Mononuclear cell (primary cell): ENCODE data around the gene GDF3. TPM values are rescaled to one million over a fixed set of nuclear protein-coding genes. Genes with fewer than 3 reads are reported as not detected.
"Not testable (repeated sequence)": the region's sequence is repeated elsewhere in the genome, so short reads cannot be mapped to it uniquely, and the experiment has no call there.

Experiments used
- H3K27me3 ChIP-seq: 2 replicates; pipeline ENCODE4 v1.6.0; 2011; ENCODE audit warnings: low read length, control low read depth; ENCODE audit not compliant: insufficient read depth
- H3K4me1 ChIP-seq: 2 replicates; pipeline ENCODE4 v1.5.1; 2011; ENCODE audit warnings: mild to moderate bottlenecking, low read length, control low read depth; ENCODE audit not compliant: insufficient read depth
- H3K4me3 ChIP-seq: 2 replicates; pipeline ENCODE4 v1.5.1; 2011; ENCODE audit warnings: mild to moderate bottlenecking, low read length, moderate library complexity
- H3K9me3 ChIP-seq: 2 replicates; pipeline ENCODE4 v1.5.1; 2011; ENCODE audit warnings: low read depth, mild to moderate bottlenecking, control low read depth, low read length
- total RNA-seq: library from RNA; depleted of rRNA; stranded (reverse); fragments of >200 nt; gene quantifications from one replicate; pipeline ENCODE4 v1.2.3, GENCODE V29; 2012

Gene GDF3
- total RNA-seq, 1 donor = not detected

DNA sequence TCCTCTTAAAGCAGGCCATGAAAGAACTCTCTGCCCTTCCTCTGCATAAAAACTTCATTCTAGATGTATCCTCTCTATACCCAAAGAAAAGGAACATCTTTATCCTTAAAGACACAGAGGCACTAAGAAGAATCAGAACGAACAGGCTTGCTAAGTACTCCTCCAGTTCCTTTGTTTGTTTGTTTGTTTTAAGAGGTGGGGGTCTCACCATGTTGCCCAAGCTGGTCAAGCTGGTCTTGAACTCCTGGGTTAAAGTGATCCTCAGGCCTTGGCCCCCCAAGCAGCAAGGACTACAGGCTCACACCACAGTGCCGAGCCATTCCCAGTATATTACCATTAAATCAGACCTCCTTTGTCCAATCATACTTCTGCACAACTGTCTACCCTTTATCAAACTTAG, 14.0 kb downstream of the GDF3 start:
- H3K9me3 ChIP-seq = no peaks in the 10 kb centered on the region
- no peaks in the 10 kb centered on the region for H3K27me3 ChIP-seq
- peaks cover 5% of the 10 kb centered on the region for H3K4me1 ChIP-seq
- no peak overlapping the region for H3K4me3 ChIP-seq

DNA sequence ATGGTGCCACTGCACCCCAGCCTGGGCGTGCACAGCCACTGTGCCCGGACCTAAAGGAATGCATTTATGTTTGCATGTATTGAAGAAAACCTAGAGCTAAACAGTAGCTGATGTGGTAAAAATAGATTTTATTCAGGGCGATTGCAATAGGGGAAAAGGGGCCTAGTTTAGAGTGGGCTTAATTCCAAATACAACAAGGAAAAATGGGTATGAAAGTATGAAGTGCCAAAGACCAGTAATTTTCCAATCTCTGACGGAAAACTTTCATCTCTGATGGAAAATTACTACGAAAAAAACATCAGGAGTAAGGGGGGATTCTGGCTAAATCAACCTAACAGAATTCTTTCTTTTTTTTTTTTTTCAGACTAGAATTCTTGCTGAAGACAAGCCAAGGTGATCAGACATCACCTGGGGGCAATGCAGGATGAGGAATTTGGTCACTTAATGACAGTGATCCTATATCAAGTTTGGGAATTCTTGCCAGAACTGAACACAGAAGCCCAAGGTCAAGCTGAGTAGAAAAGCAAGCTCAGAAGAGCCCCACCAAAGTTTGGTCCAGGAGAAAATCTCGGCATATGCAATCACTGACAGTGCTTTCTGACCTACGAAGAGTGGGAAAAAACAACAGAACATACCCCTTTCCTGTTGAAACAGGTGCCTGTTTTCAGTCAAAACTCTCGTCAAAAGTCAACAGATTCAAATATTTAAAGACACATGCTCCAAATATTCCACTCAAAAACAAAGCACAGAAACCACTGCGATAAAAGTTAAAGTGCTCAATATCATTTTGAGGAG, 16.1 kb downstream of the GDF3 start:
- no peaks in the 10 kb centered on the region for H3K9me3 ChIP-seq
- H3K4me1 ChIP-seq = peaks cover 22% of the 10 kb centered on the region
- H3K4me3 ChIP-seq = no peak overlapping the region
- no peaks in the 10 kb centered on the region for H3K27me3 ChIP-seq

DNA sequence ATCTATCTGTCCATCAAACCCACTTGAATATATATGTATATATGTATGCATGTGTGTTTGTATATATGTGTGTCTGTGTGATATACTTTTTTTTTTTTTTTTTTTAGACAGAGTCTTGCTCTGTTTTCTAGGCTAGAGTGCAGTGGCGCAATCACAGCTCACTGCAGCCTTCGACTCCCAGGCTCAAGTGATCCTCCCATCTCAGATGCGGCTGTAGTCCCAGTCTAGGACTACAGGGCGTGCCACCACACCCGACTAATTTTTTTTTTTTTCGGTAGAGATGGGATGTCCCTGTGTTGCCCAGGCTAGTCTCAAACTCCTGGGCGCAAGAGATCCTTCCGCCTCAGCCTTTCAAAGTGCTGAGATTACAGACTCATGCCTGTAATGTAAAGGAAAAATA, 16.8 kb downstream of the GDF3 start:
- no peaks in the 10 kb centered on the region for H3K27me3 ChIP-seq
- peaks cover 22% of the 10 kb centered on the region for H3K4me1 ChIP-seq
- H3K9me3 ChIP-seq = no peaks in the 10 kb centered on the region
- no peak overlapping the region for H3K4me3 ChIP-seq

DNA sequence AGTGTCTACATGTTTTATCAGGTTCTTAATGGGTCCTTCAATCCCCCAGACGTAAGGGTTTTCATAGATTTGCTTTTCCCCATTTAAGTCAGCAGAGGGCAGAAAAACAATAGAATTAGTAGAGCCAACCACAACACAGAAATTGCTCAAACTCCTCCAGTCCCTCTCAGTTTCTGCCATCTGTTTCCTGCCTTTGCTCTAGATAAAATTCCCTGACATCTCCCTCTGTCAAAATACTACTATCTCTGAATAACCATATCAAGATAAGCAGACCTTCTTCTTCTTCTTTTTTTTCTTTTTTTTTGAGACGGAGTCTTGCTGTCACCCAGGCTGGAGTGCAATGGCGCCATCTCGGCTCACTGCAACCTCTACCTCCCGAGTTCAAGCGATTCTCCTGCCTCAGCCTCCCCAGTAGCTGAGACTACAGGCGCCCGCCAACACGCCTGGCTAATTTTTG, 18.1 kb downstream of the GDF3 start:
- H3K4me1 ChIP-seq = peaks cover 22% of the 10 kb centered on the region
- H3K9me3 ChIP-seq, H3K27me3 ChIP-seq, H3K4me3 ChIP-seq: not testable (repeated sequence)

DNA sequence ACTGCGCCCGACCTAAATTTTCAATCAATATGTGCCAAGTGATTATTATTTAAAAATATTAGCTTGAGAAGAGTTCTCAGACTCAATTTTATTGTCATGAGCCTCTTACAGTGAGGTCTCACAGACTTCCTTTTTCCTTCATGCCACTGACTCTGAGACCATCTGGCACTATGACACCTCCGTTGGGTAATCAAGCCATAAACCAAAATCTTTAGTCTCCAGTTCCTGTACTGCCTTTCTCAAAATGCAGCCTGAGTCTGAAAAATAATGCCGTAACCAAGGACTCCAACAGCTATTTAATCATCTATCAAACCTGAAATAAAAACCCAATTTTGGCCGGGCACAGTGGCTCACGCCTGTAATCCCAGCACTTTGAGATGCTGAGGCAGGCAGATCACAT, 20.1 kb downstream of the GDF3 start:
- not testable (repeated sequence) for H3K4me3 ChIP-seq, H3K27me3 ChIP-seq, H3K9me3 ChIP-seq
- peaks cover 22% of the 10 kb centered on the region for H3K4me1 ChIP-seq

DNA sequence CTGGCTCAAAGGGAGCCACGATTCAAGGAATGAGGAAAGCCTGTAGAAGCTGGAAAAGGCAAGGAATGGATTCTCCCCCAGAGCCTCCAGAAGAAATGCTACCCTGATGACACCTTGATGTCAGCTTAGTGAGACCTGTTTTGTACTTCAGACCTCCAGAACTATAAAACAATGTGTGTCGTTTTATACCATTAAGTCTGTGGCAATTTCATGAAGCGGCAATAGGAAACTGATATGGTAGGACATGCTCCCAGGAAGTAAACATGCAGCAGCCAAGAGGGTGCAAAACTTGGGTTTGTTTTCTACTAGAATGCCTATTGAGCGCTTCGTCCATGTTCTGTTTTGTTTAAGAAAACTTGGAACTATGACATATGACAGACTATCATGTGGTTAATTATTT, 27.4 kb downstream of the GDF3 start:
- Histone ChIP-seq H3K4me3 (no peak overlapping the region), H3K4me1 (no peaks in the 10 kb centered on the region), H3K27me3 (no peaks in the 10 kb centered on the region), H3K9me3 (no peaks in the 10 kb centered on the region)

DNA sequence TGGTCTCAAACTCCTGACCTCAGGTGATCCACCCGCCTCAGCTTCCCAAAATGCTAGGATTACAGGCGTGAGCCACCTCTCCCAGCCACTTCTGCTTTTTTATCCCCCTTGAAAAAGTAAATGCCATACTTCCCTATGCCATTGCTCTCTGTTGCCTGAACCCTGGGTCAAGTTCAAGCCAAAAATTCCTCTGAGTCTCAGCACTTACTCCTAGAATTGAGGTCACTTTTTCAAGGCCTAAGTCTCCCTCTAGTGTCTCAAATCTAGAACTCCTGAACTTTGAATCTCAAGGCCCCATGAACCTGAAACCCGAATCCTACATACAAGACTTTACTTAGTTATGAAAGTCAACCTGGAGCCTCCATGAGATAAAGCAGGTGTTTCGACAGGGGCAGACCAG, 28.4 kb downstream of the GDF3 start:
- no peaks in the 10 kb centered on the region for H3K9me3 ChIP-seq
- no peaks in the 10 kb centered on the region for H3K4me1 ChIP-seq
- no peak overlapping the region for H3K4me3 ChIP-seq
- H3K27me3 ChIP-seq = no peaks in the 10 kb centered on the region

DNA sequence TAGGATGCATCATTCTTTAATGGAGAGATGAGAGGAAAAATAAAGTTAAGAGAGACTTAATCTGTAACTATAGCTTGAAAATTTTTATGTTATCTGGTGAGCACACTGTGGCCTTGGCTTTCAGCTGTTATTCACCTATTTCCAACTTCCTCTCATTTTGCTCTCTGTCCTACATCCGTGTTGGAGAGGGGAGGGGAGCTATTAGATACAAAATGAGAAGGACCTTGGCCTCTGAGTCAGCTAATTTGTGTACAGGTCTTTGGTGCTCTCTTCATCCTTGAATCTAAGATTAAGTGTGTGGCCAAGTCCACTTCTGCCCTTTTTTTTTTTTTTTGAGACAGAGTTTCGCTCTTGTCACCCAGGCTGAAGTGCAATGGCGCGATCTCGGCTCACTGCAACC, 29.0 kb downstream of the GDF3 start:
- Histone ChIP-seq H3K9me3 (no peaks in the 10 kb centered on the region), H3K27me3 (no peaks in the 10 kb centered on the region), H3K4me1 (no peaks in the 10 kb centered on the region), H3K4me3 (no peak overlapping the region)

DNA sequence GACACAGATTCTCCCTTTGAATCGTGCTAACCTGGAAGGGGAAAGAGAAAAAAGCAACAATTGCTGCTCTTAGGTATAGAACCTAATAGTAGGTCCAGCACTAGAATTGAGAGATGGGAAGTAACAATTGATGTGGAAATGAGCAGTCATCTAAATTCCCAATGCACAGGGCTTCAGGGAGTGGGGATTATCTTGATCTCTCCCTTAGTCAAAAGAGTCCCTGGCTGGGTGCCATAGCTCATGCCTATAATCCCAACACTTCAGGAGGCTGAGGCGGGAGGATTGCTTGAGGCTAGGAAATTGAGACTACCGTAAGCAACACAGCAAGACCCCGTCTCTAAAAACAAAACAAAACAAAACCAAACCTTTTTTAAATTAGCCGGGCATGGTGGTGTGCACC, 33.8 kb downstream of the GDF3 start:
- no peak overlapping the region for H3K4me3 ChIP-seq
- peaks cover 4% of the 10 kb centered on the region for H3K4me1 ChIP-seq
- H3K9me3 ChIP-seq = no peaks in the 10 kb centered on the region
- no peaks in the 10 kb centered on the region for H3K27me3 ChIP-seq

DNA sequence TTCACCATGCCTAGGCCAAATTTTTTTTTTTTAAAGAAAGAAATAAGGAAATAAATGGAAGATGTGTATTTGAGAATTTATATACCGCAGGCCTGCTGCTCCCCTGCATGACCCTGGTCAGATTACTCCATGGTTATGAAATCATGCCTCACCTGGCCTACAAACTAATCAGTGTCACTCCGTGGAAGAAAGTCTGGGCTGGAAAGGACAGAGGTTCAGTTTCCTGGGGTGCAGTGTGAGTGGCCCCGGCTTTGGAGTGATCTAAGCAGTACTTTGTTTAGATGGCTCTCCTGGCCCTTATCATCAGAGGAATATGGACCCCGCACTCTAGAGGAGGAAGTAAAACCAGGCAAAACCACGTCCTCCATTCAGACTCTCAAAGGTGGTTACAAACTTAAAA, 39.5 kb downstream of the GDF3 start:
- Histone ChIP-seq H3K4me1 (peaks cover 4% of the 10 kb centered on the region), H3K4me3 (no peak overlapping the region), H3K27me3 (no peaks in the 10 kb centered on the region), H3K9me3 (no peaks in the 10 kb centered on the region)

DNA sequence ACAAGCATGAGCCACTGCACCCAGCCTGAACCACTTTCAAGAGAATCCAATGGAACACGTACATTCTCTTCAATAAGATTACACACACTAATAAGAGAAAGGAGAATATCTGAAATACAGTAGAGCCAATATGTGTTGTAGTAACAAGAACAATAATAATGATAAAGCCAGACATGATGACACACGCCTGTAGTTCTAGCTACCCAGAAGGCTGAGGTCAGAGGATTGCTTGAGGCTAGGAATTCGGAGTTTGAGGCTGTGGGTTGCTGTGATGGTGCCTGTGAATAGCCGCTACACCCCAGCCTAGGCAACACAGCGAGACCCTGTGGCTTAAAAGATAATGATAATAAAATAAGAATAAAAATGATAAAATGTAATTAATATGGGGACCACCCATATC, 45.5 kb downstream of the GDF3 start:
- no peak overlapping the region for H3K4me3 ChIP-seq
- peaks cover 5% of the 10 kb centered on the region for H3K4me1 ChIP-seq
- no peaks in the 10 kb centered on the region for H3K27me3 ChIP-seq
- no peaks in the 10 kb centered on the region for H3K9me3 ChIP-seq

DNA sequence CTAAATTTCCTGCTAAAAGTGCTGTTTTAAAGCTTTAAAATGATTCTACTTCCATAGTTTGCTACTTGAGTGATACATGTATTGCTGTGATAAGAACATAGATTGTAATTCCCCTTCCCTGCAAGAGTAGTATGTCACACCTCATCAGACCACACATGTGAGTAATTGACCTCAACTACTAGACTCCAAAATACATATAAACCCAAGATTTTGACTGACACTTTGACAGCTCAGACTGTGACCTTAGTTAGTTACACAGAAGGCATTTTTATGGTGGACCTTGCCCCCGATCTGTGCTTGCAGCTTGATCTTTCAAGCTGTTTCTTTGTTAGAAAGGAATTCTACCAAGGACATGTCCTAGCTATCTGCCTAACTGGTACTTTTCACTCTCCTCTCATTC, 48.5 kb downstream of the GDF3 start:
- H3K27me3 ChIP-seq = no peaks in the 10 kb centered on the region
- H3K9me3 ChIP-seq = no peaks in the 10 kb centered on the region
- H3K4me1 ChIP-seq = peaks cover 8% of the 10 kb centered on the region
- H3K4me3 ChIP-seq = no peak overlapping the region

DNA sequence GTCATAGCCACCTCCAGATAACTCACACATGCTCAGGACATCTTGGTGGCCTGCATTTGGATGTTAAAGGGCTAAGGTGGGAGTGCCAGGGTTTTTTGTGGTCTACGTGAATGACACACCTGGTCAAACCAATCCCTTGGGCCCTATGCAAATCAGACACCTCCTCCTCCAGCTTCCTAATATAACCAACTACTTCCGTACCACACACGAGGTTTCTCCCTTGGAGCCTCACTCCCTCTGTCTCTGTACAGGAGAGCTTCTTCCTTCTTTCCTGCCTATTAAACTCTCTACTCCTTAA, 49.4 kb downstream of the GDF3 start:
- peaks cover 8% of the 10 kb centered on the region for H3K4me1 ChIP-seq
- no peaks in the 10 kb centered on the region for H3K27me3 ChIP-seq
- H3K9me3 ChIP-seq = no peaks in the 10 kb centered on the region
- no peak overlapping the region for H3K4me3 ChIP-seq

DNA sequence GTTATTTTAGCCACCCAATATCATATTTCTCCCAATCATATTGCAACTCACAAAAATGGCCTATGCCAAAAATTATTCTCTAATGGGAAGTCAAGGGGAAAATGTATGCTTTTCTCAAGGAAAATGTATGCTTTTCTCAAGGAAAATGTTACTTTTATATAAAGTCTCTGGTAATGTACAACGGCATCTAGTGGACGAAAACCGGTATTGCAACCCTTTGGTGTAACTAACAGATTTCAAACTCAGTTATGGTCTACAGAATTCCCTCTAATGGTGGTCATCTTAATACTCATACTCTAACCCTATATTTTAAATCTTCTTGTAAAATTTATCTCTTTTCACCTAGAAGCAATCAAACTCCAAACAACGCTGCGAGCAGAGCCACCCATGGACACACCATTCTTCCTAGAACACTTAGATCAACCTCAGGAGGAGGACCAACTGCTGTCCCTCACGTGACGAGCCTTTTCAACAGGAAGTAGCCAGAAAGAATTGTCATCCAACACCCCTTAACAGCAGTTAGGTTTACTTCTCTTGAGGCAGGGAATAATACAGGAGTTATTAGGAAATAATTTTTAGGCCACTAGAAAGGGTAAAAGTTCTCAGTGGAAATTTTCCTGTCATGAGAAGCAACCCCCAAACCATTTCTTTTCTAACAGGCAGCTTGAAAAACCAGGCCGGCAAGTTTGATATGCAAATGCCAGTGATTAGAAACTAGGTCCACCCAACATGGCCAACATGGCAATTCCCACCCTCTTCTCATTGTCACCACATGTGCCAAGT, 50.0 kb downstream of the GDF3 start:
- Histone ChIP-seq H3K27me3 (no peaks in the 10 kb centered on the region), H3K9me3 (no peaks in the 10 kb centered on the region), H3K4me1 (peaks cover 8% of the 10 kb centered on the region), H3K4me3 (no peak overlapping the region)

DNA sequence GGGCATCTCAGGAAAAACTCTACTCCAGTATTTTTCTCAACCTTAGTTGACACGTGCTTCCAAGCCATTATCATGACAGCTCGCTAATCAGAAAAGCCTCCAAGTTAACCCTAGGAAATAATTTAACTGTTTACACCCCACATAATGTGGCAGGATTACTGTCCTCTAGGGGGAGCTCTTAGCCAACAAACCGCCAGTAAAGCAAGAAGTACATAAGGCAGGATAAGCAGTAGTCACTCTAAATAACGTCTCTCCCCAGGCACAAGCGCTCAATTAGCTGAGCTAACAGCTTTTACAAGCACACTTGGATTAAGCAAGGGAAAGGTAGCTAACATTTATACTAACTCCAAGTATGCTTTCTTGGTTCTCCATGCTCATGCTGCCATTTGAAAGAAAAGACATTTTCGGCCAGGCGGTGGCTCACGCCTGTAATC, 52.7 kb downstream of the GDF3 start:
- Histone ChIP-seq H3K27me3 (peaks cover 4% of the 10 kb centered on the region), H3K9me3 (no peaks in the 10 kb centered on the region), H3K4me1 (peaks cover 19% of the 10 kb centered on the region)

DNA sequence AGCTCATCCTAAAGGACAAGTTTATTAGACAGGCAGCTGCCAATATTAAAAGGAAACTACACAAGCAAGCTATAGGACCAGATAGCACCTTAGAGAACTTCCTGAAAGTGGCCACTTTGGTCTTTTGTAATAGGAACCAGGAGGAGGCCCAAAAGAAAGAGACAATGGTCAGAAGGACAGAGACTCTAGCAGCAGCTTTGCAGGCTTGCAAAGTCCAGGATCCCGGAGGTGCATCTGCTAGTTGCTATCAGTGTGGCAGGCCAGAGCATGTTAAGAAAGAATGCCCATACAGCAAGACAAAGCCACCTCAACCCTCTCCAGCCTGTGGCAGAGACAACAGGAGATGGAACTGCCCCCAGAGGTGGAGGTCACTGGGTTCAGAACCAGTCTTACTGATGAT, 53.3 kb downstream of the GDF3 start:
- H3K27me3 ChIP-seq = peaks cover 5% of the 10 kb centered on the region
- H3K4me3 ChIP-seq = no peak overlapping the region
- peaks cover 19% of the 10 kb centered on the region for H3K4me1 ChIP-seq
- no peaks in the 10 kb centered on the region for H3K9me3 ChIP-seq

More for the DNA sequence above, 52.7 kb downstream of the GDF3 start:
- no peak overlapping the region for H3K4me3 ChIP-seq
